CD4-positive, alpha-beta memory T cell (primary cell): ENCODE results near the gene LPP. TPM values are rescaled to one million over a fixed set of nuclear protein-coding genes. Genes with fewer than 3 reads are reported as not detected.

Experiments
- CTCF ChIA-PET: fragments of 350-600 bp; sonication (Branson Sonifier 250); formaldehyde crosslinking; loops from one replicate; lab custom pipeline; 2021; ENCODE audit warnings: inconsistent platforms; ENCODE audit not compliant: partially characterized antibody; lab: Charles Lee
- POLR2A ChIA-PET: fragments of 350-600 bp; sonication (Branson Sonifier 250); formaldehyde crosslinking; loops from one replicate; lab custom pipeline; 2021; ENCODE audit not compliant: partially characterized antibody; lab: Charles Lee
- DNase-seq, 5 donors: peaks; one replicate each; pipeline versions ENCODE4 v3.0.0 to v3.0.0-alpha.2; 2020 to 2022; ENCODE audit warnings: mixed read lengths in 1 of 5
- H3K27ac ChIP-seq: one replicate; pipeline ENCODE4 v1.7.0; 2013; ENCODE audit warnings: low read depth, low read length
- H3K27me3 ChIP-seq: 2 replicates; pipeline ENCODE4 v1.7.0; 2013; ENCODE audit warnings: mild to moderate bottlenecking, low read length, moderate library complexity; ENCODE audit not compliant: insufficient read depth
- H3K36me3 ChIP-seq: 2 replicates; pipeline ENCODE4 v1.7.0; 2013; ENCODE audit warnings: mild to moderate bottlenecking, low read length, moderate library complexity; ENCODE audit not compliant: insufficient read depth
- H3K4me1 ChIP-seq: 2 replicates; pipeline ENCODE4 v1.7.0; 2013; ENCODE audit warnings: mild to moderate bottlenecking, low read length, moderate library complexity; ENCODE audit not compliant: insufficient read depth
- H3K4me3 ChIP-seq, 2 donors: one replicate each; pipeline ENCODE4 v1.7.0; 2013; ENCODE audit warnings: low read length in 2 of 2, mild to moderate bottlenecking in 1 of 2
- H3K9me3 ChIP-seq, 2 donors: one replicate each; pipeline ENCODE4 v1.7.0; 2013; ENCODE audit warnings: low read length in 2 of 2, control low read depth in 1 of 2; ENCODE audit not compliant: control insufficient read depth in 1 of 2
- H3K27ac Mint-ChIP-seq, 7 donors: one replicate each; pipeline ENCODE4 v1.8.0; 2020 to 2021; ENCODE audit warnings: mixed read lengths in 7 of 7, mild to moderate bottlenecking in 6 of 7, inconsistent platforms in 3 of 7, moderate library complexity in 3 of 7
- H3K27me3 Mint-ChIP-seq, 2 donors: one replicate each; pipeline ENCODE4 v1.8.0; 2020 to 2021; ENCODE audit warnings: mixed read lengths in 2 of 2
- H3K36me3 Mint-ChIP-seq, 2 donors: one replicate each; pipeline ENCODE4 v1.8.0; 2020 to 2021; ENCODE audit warnings: mixed read lengths in 2 of 2, inconsistent platforms in 1 of 2, mild to moderate bottlenecking in 1 of 2
- H3K4me1 Mint-ChIP-seq, 4 donors: one replicate each; pipeline ENCODE4 v1.8.0; 2020 to 2021; ENCODE audit warnings: mixed read lengths in 4 of 4, mild to moderate bottlenecking in 1 of 4
- H3K4me3 Mint-ChIP-seq, 8 donors: one replicate each; pipeline ENCODE4 v1.8.0; 2020 to 2021; ENCODE audit warnings: mixed read lengths in 8 of 8, mild to moderate bottlenecking in 7 of 8, moderate library complexity in 6 of 8, inconsistent platforms in 3 of 8
- H3K9me3 Mint-ChIP-seq, 8 donors: one replicate each; pipeline ENCODE4 v1.8.0; 2020 to 2021; ENCODE audit warnings: mixed read lengths in 8 of 8, mild to moderate bottlenecking in 5 of 8, inconsistent platforms in 3 of 8, moderate library complexity in 1 of 8
- intact Hi-C: fragments of 100-400 bp; cut with micrococcal nuclease; formaldehyde crosslinking; loops from one replicate; pipeline ENCODE4 v1.15.1; 2023
- polyA plus RNA-seq, 2 donors: library from polyadenylated mRNA; unstranded; fragments of 300-500 nt; fragmentation: Illumina TruSeq; gene quantifications; one replicate each; pipeline ENCODE4 v1.2.3, GENCODE V29; 2021
- total RNA-seq, 2 experiments: library from RNA; stranded (reverse); gene quantifications; one replicate each; pipeline ENCODE4 v1.2.3, GENCODE V29; 2021

The LPP gene
- total and polyA plus RNA-seq, 4 experiments from 2014 or later: 10.4 to 27.2 (median 24.7) TPM

DNA sequence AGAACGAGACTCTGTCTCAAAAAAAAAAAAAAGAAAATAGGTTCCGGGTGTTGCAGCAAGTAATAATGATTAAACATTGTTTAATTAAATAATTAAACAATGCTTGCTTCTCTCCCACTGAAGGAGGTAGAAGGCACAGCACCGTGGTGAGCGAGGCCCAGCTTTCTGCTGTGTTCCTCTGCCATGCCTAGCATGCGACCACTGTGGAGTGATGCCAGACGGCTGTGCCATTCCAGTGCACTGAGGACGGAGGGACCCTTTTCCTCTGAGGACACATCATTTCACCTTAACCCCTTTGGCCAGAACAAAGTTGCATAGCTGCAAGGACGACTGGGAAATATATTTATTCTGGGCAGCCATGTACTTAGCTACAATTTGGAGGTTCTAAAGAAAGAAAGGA lies 695.0 kb downstream of the LPP start:
- peaks cover 0 to 3% (median 0%) of the 10 kb centered on the region in 8 donors for H3K9me3 Mint-ChIP-seq
- POLR2A ChIA-PET: no interaction called here
- DNase-seq: no peak
- no peaks in the 10 kb centered on the region for H3K27me3 ChIP-seq
- intact Hi-C loops: no loop called here
- H3K9me3 ChIP-seq: no peaks in the 10 kb centered on the region
- peaks cover 0 to 26% of the 10 kb centered on the region in 2 donors for H3K36me3 Mint-ChIP-seq
- H3K27me3 Mint-ChIP-seq: no peaks in the 10 kb centered on the region
- no peaks in the 10 kb centered on the region for H3K4me1 ChIP-seq
- H3K4me1 Mint-ChIP-seq: peaks cover 0 to 2% (median 0%) of the 10 kb centered on the region in 4 donors
- no peak overlapping the region for H3K27ac Mint-ChIP-seq
- no peak overlapping the region for H3K27ac ChIP-seq
- no peak overlapping the region for H3K4me3 Mint-ChIP-seq
- no peak overlapping the region for H3K4me3 ChIP-seq
- H3K36me3 ChIP-seq: no peaks in the 10 kb centered on the region
- CTCF ChIA-PET: no interaction called here

DNA sequence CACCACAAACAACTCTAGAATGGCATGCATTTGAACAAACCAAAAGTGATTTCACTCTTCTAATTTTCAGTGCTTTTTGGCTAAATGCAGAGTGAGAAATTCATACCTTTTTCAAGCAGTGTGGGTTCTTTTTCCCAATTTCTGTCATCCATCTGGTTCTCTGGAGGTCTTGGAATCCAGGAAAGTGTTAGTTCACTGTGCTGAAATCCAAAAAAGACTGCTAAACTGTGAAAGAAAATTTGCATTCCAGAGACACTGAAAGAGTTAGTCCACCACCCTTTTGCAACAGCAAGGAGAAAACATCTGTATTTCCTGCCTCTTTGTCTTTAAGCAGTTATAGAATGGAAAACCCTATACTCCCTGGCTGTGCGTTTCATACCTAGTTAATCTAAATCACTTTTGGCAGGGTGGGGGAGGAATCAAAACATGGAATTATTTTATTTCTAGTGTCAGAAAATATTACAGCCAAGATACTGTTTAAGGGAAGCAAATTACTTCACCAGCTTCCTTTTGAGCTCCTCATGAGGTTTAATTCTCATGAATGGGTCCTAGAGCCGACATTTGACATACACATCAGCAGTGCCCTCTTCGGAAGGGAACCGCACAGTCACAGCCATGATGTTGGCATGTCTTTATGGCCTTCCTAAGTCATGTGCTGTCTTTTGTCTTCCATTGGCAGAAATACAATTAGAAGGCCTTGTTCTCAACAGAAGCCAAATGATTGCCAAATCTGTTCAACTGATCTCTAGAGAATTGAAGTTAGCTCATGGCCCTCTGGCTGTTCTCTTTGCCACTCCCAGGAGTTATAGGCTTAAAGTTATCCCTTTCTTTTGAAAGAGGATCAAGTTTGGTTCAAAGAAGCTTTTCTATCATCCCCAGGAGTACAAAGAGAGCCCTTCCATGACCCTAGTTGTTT lies 700.2 kb downstream of the LPP start:
- H3K4me3 Mint-ChIP-seq: no peak overlapping the region
- H3K27me3 ChIP-seq: no peaks in the 10 kb centered on the region
- ChIA-PET CTCF (no interaction called here), POLR2A (no interaction called here)
- H3K9me3 ChIP-seq: no peaks in the 10 kb centered on the region
- intact Hi-C loops: no loop called here
- H3K36me3 Mint-ChIP-seq: peaks cover 0 to 13% of the 10 kb centered on the region in 2 donors
- no peaks in the 10 kb centered on the region for H3K4me1 ChIP-seq
- H3K4me1 Mint-ChIP-seq: peaks cover 0 to 2% (median under 1%) of the 10 kb centered on the region in 4 donors
- DNase-seq: no peak
- H3K27ac ChIP-seq: no peak overlapping the region
- no peaks in the 10 kb centered on the region for H3K27me3 Mint-ChIP-seq
- H3K27ac Mint-ChIP-seq: no peak overlapping the region
- H3K4me3 ChIP-seq: no peak overlapping the region
- H3K36me3 ChIP-seq: no peaks in the 10 kb centered on the region
- H3K9me3 Mint-ChIP-seq: peaks cover 0 to 3% (median 0%) of the 10 kb centered on the region in 8 donors

DNA sequence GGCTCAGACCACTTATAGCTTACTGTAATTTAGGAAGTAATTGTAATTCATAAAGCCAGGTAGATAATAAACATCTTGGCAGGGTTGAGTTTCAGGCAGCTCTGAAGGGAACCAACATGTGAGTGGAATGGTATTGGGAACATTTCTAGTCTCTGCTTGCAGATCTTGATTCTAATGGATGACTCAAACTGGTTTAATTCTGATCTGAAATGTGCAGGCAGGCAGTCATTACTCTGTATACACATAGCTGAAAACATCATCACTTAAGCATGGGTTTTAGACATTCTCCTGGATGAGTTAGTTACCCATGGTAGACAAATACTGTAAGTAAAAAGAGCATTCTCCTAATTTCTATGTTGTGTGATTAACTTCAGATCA lies 700.8 kb downstream of the LPP start:
- H3K9me3 Mint-ChIP-seq: peaks cover 0 to 3% (median 0%) of the 10 kb centered on the region in 8 donors
- Histone ChIP-seq H3K9me3 (no peaks in the 10 kb centered on the region), H3K27me3 (no peaks in the 10 kb centered on the region), H3K27ac (no peak overlapping the region), H3K4me1 (no peaks in the 10 kb centered on the region), H3K36me3 (no peaks in the 10 kb centered on the region), H3K4me3 (no peak overlapping the region)
- CTCF ChIA-PET: no interaction called here
- H3K4me3 Mint-ChIP-seq: no peak overlapping the region
- H3K27me3 Mint-ChIP-seq: no peaks in the 10 kb centered on the region
- intact Hi-C loops: no loop called here
- DNase-seq: no peak
- H3K4me1 Mint-ChIP-seq: peaks cover 0 to 2% (median under 1%) of the 10 kb centered on the region in 4 donors
- peaks cover 0 to 10% of the 10 kb centered on the region in 2 donors for H3K36me3 Mint-ChIP-seq
- no peak overlapping the region for H3K27ac Mint-ChIP-seq
- POLR2A ChIA-PET: no interaction called here

DNA sequence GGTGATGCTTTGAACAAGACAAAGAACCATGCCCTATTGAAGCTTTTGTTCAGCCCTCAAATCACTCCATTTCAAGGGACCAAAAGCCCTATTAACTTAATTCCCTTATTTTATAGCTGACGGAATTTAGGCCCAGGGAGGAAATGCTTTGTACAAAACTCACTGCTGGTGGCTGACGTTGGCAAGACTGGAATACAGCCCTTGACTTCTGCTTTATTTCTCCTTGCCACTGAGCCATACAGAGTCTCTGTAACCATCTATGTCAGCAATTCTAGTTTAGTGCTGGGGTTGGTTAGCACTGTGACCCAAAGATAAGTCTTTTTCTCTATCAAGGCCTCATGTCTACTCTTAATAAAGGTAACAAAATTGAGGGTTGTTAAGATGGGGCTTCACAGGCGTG lies 701.7 kb downstream of the LPP start:
- Histone ChIP-seq H3K27me3 (no peaks in the 10 kb centered on the region), H3K27ac (no peak overlapping the region), H3K36me3 (no peaks in the 10 kb centered on the region), H3K4me1 (no peaks in the 10 kb centered on the region), H3K4me3 (no peak overlapping the region), H3K9me3 (no peaks in the 10 kb centered on the region)
- Mint-ChIP-seq H3K36me3 (peaks cover 0 to 3% of the 10 kb centered on the region in 2 donors), H3K4me1 (peaks cover 0 to 2% (median under 1%) of the 10 kb centered on the region in 4 donors), H3K9me3 (no peaks in the 10 kb centered on the region), H3K4me3 (no peak overlapping the region), H3K27ac (no peak overlapping the region), H3K27me3 (no peaks in the 10 kb centered on the region)
- intact Hi-C loops: no loop called here
- no peak for DNase-seq
- POLR2A ChIA-PET: no interaction called here
- CTCF ChIA-PET: no interaction called here

DNA sequence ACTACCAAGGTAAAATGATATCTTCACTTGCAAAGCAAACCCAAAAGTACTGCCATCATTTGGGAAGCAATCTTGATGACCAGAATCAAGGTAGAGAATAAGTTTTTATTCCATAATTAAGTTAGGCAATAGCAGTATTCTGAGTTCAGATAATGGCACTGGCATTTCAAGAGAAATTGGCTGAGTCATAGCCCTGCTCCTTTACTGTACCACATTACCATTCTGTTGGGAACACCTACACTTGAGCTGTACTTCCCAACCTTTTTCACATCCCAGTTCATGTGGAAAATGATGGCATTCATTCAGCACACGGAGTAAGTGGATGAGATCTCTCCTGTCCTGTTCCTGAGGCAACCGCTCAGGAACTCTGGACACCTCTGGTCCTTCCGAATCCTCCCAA lies 706.2 kb downstream of the LPP start:
- no peak overlapping the region for H3K4me3 Mint-ChIP-seq
- intact Hi-C loops: no loop called here
- ChIA-PET CTCF (no interaction called here), POLR2A (no interaction called here)
- Histone ChIP-seq H3K27me3 (no peaks in the 10 kb centered on the region), H3K4me3 (no peak overlapping the region), H3K4me1 (no peaks in the 10 kb centered on the region), H3K36me3 (no peaks in the 10 kb centered on the region), H3K9me3 (no peaks in the 10 kb centered on the region), H3K27ac (no peak overlapping the region)
- no peaks in the 10 kb centered on the region for H3K9me3 Mint-ChIP-seq
- no peaks in the 10 kb centered on the region for H3K36me3 Mint-ChIP-seq
- no peak for DNase-seq
- H3K27ac Mint-ChIP-seq: no peak overlapping the region
- H3K27me3 Mint-ChIP-seq: no peaks in the 10 kb centered on the region
- peaks cover 0 to 1% (median 0%) of the 10 kb centered on the region in 4 donors for H3K4me1 Mint-ChIP-seq

DNA sequence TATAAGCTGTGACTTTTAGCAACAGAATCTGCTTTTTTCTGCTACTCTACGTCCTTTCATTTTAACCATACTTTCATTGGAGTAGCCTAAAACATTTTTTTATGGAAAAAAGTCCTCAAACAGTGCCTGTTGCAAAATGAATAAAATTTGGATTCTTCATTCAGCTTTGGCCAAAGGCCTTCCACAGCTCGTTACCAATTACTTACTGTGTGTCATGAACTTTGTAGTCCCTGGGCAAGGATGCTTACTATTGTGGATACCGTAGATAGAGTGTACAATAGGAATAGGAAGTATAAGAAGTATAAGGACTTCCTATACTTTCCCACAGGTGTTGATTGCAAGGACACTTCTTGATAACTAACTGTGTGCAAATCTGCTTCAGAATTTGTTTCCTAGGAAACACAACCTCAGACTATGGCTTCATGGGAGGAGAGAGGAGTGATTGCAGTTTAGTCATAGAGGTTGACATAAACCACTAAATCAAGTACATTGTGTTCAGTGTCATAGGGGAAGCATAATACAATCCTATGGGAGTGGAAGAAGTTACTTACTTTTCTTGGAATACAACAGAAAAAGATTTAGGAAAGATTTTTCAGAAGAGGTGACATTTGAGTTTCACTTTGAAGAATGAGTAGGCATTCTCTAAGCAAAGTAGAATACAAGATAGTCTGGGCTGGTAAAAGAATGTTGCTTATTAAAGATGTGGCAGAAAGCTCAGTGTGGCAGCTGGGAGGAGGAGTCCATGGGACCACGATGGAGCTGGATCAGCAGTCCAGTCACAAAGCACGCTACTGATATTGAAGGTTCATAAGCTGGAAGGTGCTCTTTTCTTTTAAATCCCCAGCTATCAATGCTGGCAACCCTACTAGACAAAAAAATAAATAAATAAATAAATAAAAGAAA lies 708.1 kb downstream of the LPP start:
- Mint-ChIP-seq H3K36me3 (peaks cover 13% of the 10 kb centered on the region in 2 donors), H3K9me3 (no peaks in the 10 kb centered on the region), H3K4me1 (no peaks in the 10 kb centered on the region), H3K27me3 (no peaks in the 10 kb centered on the region), H3K4me3 (no peak overlapping the region), H3K27ac (no peak overlapping the region)
- Histone ChIP-seq H3K9me3 (no peaks in the 10 kb centered on the region), H3K4me1 (no peaks in the 10 kb centered on the region), H3K4me3 (no peak overlapping the region), H3K27ac (no peak overlapping the region), H3K36me3 (peaks cover 9% of the 10 kb centered on the region), H3K27me3 (no peaks in the 10 kb centered on the region)
- ChIA-PET POLR2A (no interaction called here), CTCF (no interaction called here)
- DNase-seq: no peak
- intact Hi-C loops: no loop called here

DNA sequence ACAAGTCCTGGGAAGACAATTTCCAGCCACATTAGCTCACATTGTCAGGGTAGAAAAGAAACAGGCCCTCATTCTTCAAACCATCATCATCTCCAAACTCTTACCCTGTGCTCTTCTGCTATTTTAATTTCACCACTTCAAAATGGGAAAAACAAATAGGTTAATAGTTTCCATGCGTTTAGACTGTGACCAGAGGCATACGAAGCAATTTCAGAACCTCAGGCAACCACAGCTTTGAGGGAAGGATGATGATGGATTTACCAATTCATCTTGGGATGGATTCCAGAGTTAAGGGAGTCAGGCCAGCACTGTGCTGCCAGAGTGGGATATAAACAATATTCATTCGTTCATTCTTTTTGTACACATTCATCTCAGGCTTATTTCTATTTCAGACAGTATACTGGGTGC lies 710.0 kb downstream of the LPP start:
- Mint-ChIP-seq H3K9me3 (no peaks in the 10 kb centered on the region), H3K4me1 (no peaks in the 10 kb centered on the region), H3K36me3 (peaks cover 16 to 18% of the 10 kb centered on the region in 2 donors), H3K27me3 (no peaks in the 10 kb centered on the region), H3K27ac (no peak overlapping the region), H3K4me3 (no peak overlapping the region)
- Histone ChIP-seq H3K4me3 (no peak overlapping the region), H3K27me3 (no peaks in the 10 kb centered on the region), H3K27ac (no peak overlapping the region), H3K4me1 (no peaks in the 10 kb centered on the region), H3K36me3 (peaks cover 9% of the 10 kb centered on the region), H3K9me3 (no peaks in the 10 kb centered on the region)
- POLR2A ChIA-PET: no interaction called here
- DNase-seq: no peak
- intact Hi-C loops: no loop called here
- CTCF ChIA-PET: no interaction called here
